GM12801 (cell line): ENCODE results near the gene DLST.

ENCODE experiments used
- TF ChIP-seq, protein P1 (sequence below): IDR thresholded peaks from one replicate; pipeline ENCODE4 v1.5.1; 2011; ENCODE audit warnings: control low read depth; ENCODE audit not compliant: insufficient read length; ENCODE audit errors: extremely low read depth

Gene DLST

DNA sequence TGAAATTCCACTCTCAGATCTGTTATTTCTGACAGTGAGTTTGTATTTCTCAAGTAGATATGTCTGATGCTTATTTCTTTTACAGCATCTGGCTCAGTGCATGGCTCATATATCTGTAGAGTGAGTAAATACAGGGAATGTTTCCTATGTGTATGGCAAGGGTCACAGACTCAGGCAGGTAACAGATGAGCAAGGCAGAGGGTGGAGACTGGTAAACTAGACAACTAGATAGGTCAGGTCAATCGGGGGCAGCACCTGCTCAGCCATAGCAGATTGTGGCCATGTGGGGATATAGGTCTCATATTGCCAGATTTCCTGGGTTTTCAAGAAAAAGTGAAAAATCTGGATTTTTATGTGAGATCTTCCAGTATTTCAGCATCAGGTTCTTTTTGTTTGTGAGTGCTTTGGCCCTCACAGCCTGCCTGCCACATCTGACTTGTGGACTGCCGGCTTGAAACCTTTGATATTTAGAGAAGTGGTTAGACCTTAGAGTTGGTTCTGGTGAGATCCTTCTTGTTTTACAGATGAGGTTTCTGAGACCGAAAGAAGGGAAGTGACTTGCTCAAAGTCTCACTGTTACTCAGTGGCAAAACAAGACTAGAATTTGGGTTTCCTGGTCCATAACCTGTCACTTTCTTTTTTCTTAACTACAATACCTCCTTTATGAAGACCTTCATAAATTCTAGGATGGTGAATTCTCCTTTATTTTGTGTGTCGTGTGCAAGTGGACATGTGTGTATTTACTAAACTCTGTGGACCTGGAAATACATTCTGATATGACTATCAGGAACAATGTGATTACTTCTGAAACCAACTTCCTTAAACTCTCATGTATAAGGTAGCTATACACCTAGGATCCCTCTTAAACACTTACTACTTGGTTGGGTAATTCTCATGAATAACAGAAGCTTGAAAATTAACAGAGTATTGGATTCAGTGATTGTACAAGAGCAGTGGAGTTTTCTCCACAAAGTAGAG is 40.2 kb upstream of the DLST start:
- TF ChIP-seq, protein P1, sequence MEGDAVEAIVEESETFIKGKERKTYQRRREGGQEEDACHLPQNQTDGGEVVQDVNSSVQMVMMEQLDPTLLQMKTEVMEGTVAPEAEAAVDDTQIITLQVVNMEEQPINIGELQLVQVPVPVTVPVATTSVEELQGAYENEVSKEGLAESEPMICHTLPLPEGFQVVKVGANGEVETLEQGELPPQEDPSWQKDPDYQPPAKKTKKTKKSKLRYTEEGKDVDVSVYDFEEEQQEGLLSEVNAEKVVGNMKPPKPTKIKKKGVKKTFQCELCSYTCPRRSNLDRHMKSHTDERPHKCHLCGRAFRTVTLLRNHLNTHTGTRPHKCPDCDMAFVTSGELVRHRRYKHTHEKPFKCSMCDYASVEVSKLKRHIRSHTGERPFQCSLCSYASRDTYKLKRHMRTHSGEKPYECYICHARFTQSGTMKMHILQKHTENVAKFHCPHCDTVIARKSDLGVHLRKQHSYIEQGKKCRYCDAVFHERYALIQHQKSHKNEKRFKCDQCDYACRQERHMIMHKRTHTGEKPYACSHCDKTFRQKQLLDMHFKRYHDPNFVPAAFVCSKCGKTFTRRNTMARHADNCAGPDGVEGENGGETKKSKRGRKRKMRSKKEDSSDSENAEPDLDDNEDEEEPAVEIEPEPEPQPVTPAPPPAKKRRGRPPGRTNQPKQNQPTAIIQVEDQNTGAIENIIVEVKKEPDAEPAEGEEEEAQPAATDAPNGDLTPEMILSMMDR = no peak

DNA sequence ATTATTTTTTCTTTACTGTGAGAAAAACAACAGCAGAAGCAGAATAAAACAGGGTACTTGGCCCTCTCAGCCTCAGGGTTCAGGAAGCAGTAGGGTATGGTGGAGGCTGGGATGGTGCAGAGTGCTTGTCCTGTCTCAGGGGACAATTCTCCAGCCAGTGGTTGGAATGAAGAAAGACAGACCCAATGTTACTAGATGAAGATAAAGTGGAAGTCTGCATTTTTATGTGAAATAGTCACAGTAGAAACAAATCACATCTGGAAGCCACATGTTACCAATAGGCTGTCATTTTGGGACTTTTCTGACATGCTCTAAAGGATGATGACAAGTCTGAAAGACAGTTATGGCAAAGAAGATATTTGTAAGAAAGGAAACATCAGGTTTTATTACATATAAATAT is 38.1 kb upstream of the DLST start:
- TF ChIP-seq, protein P1 = no peak

DNA sequence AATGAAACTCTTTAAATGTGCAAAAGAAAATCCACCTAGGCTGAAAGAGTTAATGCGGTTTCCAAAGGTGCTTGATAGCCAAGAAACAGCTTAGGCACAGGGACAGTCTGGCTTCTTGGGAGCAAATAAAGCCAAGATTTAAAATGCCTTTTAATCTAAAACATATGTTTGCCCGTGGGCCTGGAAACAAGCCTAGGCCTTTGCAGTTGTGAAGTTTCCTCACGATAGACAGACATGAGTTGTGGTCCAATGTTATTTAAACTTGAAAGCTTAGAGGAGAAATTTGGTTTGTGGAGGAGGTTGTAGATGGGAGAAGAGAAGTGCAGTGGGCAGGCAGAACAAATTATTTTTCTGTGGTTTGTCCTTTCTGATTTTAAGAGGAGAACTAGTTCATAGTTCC is 35.5 kb upstream of the DLST start:
- TF ChIP-seq, protein P1 = no peak

DNA sequence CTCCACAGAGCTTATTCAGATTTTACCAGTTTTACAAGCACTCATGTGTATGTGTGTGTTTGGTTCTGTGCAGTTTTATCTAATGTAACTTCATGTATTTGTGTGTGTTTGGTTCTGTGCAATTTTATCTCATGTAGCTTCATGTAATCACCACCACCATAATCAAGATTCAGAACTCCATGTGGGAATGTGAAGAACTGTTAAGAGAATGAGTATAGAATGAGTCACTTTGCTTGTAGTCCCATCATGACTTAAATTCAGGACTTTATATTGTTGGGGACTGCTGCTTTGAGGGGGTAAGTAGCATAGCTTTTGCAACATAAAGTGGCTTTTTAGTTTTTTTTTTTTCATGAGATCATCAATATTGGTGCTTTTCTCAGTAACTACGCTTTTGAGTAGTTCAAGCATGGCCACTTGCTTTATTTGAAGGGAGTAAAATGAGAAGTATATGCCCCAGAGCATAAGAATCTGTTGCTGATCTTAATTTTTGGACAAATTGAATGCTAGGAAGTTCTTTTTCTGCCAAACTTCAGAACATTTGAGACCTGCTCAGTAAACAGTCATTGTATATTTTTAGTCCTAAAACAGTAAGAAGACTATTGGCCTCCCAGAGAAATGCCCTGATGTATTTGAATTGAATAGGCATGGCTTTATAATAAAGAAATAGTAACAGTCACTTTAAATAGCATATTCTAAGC is 34.6 kb upstream of the DLST start:
- TF ChIP-seq, protein P1 = no peak

DNA sequence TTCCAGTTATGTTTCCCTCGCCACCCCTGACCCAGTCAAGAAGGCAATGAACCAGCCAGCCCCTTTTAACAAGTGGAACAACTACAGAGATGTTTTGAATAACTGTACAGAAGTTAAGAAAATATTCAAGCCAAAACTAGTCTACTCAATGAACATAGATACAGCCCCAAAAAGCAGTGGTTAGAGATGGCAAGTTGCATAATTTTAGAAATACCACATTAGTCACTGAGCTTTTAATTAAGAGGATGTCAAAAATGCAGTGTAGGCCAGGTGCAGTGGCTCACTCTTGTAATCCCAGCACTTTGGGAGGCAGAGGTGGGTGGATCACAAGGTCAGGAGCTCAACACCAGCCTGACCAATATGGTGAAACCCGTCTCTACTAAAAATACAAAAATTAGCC is 32.9 kb upstream of the DLST start:
- TF ChIP-seq, protein P1 = no peak

DNA sequence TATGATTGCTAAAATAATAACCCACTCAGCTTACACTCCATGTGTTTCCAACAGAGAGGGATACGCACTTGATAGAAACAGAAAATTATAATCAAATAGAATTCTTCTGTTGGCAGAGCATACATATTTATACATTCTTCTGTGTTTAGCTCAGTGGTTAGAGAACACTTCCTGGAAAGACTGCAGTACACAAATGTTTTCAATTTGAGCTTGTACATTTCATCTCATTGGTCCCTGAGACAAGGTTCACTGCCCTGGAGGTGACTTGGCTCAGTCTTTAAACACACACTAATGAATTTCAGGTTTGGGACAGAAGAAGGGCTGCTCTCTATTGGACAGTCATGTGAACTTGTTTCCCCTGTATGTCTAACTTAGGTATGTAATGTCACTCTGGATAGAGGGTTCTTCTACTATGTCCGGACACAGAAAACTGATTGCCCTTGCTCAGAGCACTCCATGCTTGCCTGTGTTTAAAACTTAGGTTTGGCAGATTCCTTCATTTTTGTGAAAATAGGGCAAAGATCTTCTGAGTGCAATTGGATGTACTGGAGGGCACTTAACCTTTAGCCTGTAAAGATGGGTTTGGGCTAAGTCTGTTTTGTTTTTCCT is 28.7 kb upstream of the DLST start:
- TF ChIP-seq, protein P1 = no peak

DNA sequence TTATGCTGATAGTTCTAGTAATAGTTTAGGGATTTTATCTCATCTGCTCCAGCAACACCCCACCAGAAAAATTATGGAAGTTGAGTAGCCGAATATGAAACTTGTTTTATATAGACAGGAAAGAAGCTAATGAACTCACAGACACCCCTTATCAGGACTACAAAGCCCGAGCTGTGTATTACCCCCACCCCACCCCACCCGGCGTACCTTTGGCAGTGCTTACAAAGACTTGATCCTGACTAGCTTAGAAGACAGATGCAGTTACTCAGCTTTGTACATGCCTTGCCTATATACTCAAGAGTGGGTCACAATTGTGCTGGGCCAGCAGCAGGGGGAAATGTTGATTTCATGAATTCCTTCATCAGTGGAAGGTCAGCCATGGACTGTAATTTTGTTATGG is 28.1 kb upstream of the DLST start:
- TF ChIP-seq, protein P1 = no peak
